Neural cell (in vitro differentiated cells): Measurements from ENCODE around the gene VWF. TPM values are rescaled to one million over a fixed set of nuclear protein-coding genes. Genes with fewer than 3 reads are reported as not detected.

Experiments used
- H2AFZ ChIP-seq: fragments of 200-600, 300-800 bp; sonication (generic), shearing (Covaris generic); 2 replicates; pipeline ENCODE4 v1.6.0; 2014; ENCODE audit warnings: low read depth, mild to moderate bottlenecking, antibody characterized with exemption, low read length, moderate library complexity
- H3F3A ChIP-seq: fragments of 200-600 bp; shearing (Covaris generic); 2 replicates; pipeline ENCODE4 v1.6.1; 2016; ENCODE audit warnings: mild to moderate bottlenecking, moderate library complexity, mixed read lengths, antibody characterized with exemption, low read length; ENCODE audit not compliant: insufficient read depth, poor library complexity, severe bottlenecking
- H3K27ac ChIP-seq: fragments of 200-600, 300-800 bp; sonication (generic), shearing (Covaris generic); 2 replicates; pipeline ENCODE4 v1.5.1; 2014; ENCODE audit warnings: mild to moderate bottlenecking, low read length, moderate library complexity
- H3K27me3 ChIP-seq: fragments of 300-800, 200-600 bp; sonication (generic), shearing (Covaris generic); 2 replicates; pipeline ENCODE4 v1.6.0; 2014; ENCODE audit warnings: mild to moderate bottlenecking, low read depth, low read length, moderate library complexity; ENCODE audit not compliant: insufficient read depth
- H3K36me3 ChIP-seq: fragments of 300-800, 200-600 bp; sonication (generic), shearing (Covaris generic); 2 replicates; pipeline ENCODE4 v1.5.1; 2014; ENCODE audit warnings: mild to moderate bottlenecking, antibody characterized with exemption, low read length, moderate library complexity; ENCODE audit not compliant: insufficient read depth
- H3K4me2 ChIP-seq: fragments of 300-800, 200-600 bp; sonication (generic), shearing (Covaris generic); 2 replicates; pipeline ENCODE4 v1.6.0; 2014; ENCODE audit warnings: mild to moderate bottlenecking, low read length
- H3K4me3 ChIP-seq: fragments of 300-800, 200-600 bp; sonication (generic), shearing (Covaris generic); 2 replicates; pipeline ENCODE4 v1.5.1; 2014; ENCODE audit warnings: mild to moderate bottlenecking, low read length, moderate library complexity
- H3K79me2 ChIP-seq: fragments of 200-600 bp; shearing (Covaris generic); replicated peaks from 2 replicates; pipeline ENCODE4 v1.6.0; 2014; ENCODE audit warnings: mild to moderate bottlenecking, low read length, moderate library complexity; ENCODE audit not compliant: insufficient read depth
- H3K9ac ChIP-seq: fragments of 300-800, 200-600 bp; sonication (generic), shearing (Covaris generic); 2 replicates; pipeline ENCODE4 v1.6.1; 2016; ENCODE audit warnings: mild to moderate bottlenecking, low read length, mixed read lengths
- H3K9me2 ChIP-seq: fragments of 200-600 bp; shearing (Covaris generic); 2 replicates; pipeline ENCODE4 v1.6.1; 2016; ENCODE audit warnings: mild to moderate bottlenecking, low read length, mixed read lengths; ENCODE audit not compliant: insufficient read depth
- H3K9me3 ChIP-seq: fragments of 200-600, 300-800 bp; sonication (generic), shearing (Covaris generic); 2 replicates; pipeline ENCODE4 v1.6.1; 2016; ENCODE audit warnings: mild to moderate bottlenecking, mixed run types, low read length, moderate library complexity, mixed read lengths
- H4K20me1 ChIP-seq: fragments of 200-600 bp; shearing (Covaris generic); 2 replicates; pipeline ENCODE4 v1.6.1; 2016; ENCODE audit warnings: mild to moderate bottlenecking, mixed run types; ENCODE audit not compliant: insufficient read depth
- EP300 ChIP-seq: fragments of 450-650 bp; conservative IDR thresholded peaks from 2 replicates; pipeline ENCODE4 v1.6.1; 2014; ENCODE audit warnings: antibody characterized with exemption, mild to moderate bottlenecking, moderate library complexity; ENCODE audit not compliant: poor library complexity, severe bottlenecking
- EZH2 ChIP-seq: fragments of 200-600, 300-800 bp; shearing (Covaris generic), sonication (generic); IDR thresholded peaks from 2 replicates; pipeline ENCODE4 v1.6.1; 2014; ENCODE audit warnings: antibody characterized with exemption, low read length, borderline replicate concordance, mild to moderate bottlenecking; ENCODE audit not compliant: insufficient read depth, poor library complexity, severe bottlenecking
- MXI1 ChIP-seq: fragments of 450-650 bp; conservative IDR thresholded peaks from 2 replicates; pipeline ENCODE4 v1.6.1; 2014; ENCODE audit warnings: antibody characterized with exemption, mild to moderate bottlenecking; ENCODE audit not compliant: poor library complexity, severe bottlenecking
- POLR2AphosphoS5 ChIP-seq: IDR thresholded peaks from 2 replicates; pipeline ENCODE4 v1.6.1; 2012
- RAD21 ChIP-seq: fragments of 450-650 bp; conservative IDR thresholded peaks from 2 replicates; pipeline ENCODE4 v1.6.1; 2014; ENCODE audit warnings: antibody characterized with exemption, mild to moderate bottlenecking, moderate library complexity
- SMC3 ChIP-seq: fragments of 450-650 bp; conservative IDR thresholded peaks from 2 replicates; pipeline ENCODE4 v1.6.1; 2014; ENCODE audit warnings: antibody characterized with exemption, mild to moderate bottlenecking, moderate library complexity; ENCODE audit not compliant: poor library complexity
- TAF1 ChIP-seq: IDR thresholded peaks from 2 replicates; pipeline ENCODE4 v1.6.1; 2012; ENCODE audit warnings: low read depth
- polyA plus RNA-seq: library from polyadenylated mRNA; depleted of rRNA; stranded (reverse); fragments of >200 nt; gene quantifications from 2 replicates; pipeline ENCODE4 v1.2.3, GENCODE V29; 2014
- TF ChIP-seq, protein P1 (sequence below): fragments of 450-650 bp; IDR thresholded peaks from 2 replicates; pipeline ENCODE4 v1.5.1; 2014; ENCODE audit warnings: antibody characterized with exemption, mild to moderate bottlenecking, moderate library complexity; ENCODE audit not compliant: poor library complexity, severe bottlenecking
- TF ChIP-seq, protein P2 (sequence below): IDR thresholded peaks from 2 replicates; pipeline ENCODE4 v1.6.1; 2012; ENCODE audit warnings: borderline replicate concordance

VWF gene
- polyA plus RNA-seq, 1 donor from 2014 or later = not detected

DNA sequence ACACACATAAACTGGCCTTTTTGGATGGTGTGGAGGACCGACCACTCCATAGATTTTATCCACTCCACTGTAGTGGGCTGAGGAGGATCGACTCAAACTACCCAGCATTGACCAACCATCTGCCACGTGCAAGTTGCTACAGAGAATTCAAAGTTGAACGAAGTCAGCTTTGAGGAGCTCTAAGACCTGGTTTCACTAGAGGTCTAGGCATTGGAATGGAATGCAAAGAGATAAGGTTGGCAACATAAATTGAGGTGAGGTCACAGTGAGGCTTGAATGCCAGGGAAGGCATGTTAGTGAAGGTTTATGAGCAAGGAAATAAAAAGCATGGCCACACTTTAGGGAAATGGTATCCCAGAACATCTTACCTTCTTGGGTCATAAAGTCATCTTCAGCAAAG is 14.5 kb downstream of the VWF start:
- H3F3A ChIP-seq = no peaks in the 10 kb centered on the region
- H3K79me2 ChIP-seq = no peaks in the 10 kb centered on the region
- H3K9me2 ChIP-seq = no peaks in the 10 kb centered on the region
- H3K27me3 ChIP-seq = no peaks in the 10 kb centered on the region
- no peak overlapping the region for H3K4me3 ChIP-seq
- no peak overlapping the region for H3K4me2 ChIP-seq
- no peaks in the 10 kb centered on the region for H4K20me1 ChIP-seq
- no peak overlapping the region for H3K9ac ChIP-seq
- no peaks in the 10 kb centered on the region for H3K9me3 ChIP-seq
- H3K36me3 ChIP-seq = no peaks in the 10 kb centered on the region
- TF ChIP-seq MXI1 = no peak
- TF ChIP-seq, protein P1, sequence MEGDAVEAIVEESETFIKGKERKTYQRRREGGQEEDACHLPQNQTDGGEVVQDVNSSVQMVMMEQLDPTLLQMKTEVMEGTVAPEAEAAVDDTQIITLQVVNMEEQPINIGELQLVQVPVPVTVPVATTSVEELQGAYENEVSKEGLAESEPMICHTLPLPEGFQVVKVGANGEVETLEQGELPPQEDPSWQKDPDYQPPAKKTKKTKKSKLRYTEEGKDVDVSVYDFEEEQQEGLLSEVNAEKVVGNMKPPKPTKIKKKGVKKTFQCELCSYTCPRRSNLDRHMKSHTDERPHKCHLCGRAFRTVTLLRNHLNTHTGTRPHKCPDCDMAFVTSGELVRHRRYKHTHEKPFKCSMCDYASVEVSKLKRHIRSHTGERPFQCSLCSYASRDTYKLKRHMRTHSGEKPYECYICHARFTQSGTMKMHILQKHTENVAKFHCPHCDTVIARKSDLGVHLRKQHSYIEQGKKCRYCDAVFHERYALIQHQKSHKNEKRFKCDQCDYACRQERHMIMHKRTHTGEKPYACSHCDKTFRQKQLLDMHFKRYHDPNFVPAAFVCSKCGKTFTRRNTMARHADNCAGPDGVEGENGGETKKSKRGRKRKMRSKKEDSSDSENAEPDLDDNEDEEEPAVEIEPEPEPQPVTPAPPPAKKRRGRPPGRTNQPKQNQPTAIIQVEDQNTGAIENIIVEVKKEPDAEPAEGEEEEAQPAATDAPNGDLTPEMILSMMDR = no peak
- TF ChIP-seq TAF1 = no peak
- no peak for TF ChIP-seq SMC3
- no peak for TF ChIP-seq POLR2AphosphoS5
- TF ChIP-seq EZH2 = no peak
- TF ChIP-seq, protein P2, sequence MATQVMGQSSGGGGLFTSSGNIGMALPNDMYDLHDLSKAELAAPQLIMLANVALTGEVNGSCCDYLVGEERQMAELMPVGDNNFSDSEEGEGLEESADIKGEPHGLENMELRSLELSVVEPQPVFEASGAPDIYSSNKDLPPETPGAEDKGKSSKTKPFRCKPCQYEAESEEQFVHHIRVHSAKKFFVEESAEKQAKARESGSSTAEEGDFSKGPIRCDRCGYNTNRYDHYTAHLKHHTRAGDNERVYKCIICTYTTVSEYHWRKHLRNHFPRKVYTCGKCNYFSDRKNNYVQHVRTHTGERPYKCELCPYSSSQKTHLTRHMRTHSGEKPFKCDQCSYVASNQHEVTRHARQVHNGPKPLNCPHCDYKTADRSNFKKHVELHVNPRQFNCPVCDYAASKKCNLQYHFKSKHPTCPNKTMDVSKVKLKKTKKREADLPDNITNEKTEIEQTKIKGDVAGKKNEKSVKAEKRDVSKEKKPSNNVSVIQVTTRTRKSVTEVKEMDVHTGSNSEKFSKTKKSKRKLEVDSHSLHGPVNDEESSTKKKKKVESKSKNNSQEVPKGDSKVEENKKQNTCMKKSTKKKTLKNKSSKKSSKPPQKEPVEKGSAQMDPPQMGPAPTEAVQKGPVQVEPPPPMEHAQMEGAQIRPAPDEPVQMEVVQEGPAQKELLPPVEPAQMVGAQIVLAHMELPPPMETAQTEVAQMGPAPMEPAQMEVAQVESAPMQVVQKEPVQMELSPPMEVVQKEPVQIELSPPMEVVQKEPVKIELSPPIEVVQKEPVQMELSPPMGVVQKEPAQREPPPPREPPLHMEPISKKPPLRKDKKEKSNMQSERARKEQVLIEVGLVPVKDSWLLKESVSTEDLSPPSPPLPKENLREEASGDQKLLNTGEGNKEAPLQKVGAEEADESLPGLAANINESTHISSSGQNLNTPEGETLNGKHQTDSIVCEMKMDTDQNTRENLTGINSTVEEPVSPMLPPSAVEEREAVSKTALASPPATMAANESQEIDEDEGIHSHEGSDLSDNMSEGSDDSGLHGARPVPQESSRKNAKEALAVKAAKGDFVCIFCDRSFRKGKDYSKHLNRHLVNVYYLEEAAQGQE = no peak
- no peak overlapping the region for H3K27ac ChIP-seq
- H2AFZ ChIP-seq = no peak overlapping the region

DNA sequence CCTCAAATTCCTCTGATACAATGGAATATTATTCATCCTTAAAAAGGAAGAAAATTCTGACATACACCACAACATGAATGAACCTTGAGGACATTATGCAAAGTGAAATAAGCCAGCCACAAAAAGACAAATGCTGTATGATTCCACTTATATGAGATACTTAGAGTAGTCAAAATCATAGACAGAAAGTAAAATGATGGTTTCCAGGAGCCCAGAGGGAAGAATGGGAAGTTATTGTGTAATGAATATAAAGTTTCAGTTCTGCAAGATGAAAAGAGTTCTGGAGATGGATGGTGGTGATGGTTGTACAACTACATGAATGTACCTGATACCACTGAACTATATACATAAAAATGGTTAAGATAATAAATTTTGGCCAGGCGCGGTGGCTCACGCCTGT is 18.3 kb downstream of the VWF start:
- Histone ChIP-seq H3K4me3 (no peak overlapping the region), H3K9me3 (no peaks in the 10 kb centered on the region), H3K9me2 (no peaks in the 10 kb centered on the region), H3F3A (no peaks in the 10 kb centered on the region), H2AFZ (no peak overlapping the region), H3K27ac (no peak overlapping the region), H3K27me3 (no peaks in the 10 kb centered on the region), H3K79me2 (no peaks in the 10 kb centered on the region), H3K36me3 (no peaks in the 10 kb centered on the region), H4K20me1 (no peaks in the 10 kb centered on the region), H3K4me2 (no peak overlapping the region), H3K9ac (no peak overlapping the region)
- TF ChIP-seq MXI1 = no peak
- TF ChIP-seq EZH2 = no peak
- TF ChIP-seq RAD21 = no peak
- no peak for TF ChIP-seq POLR2AphosphoS5
- no peak for TF ChIP-seq EP300
- no peak for TF ChIP-seq SMC3
- TF ChIP-seq, protein P2 = no peak
